LNCAP (cell line): ENCODE results near the gene CRYBG1.

Experiments
- CTCF ChIP-seq: fragments of 450-650 bp; IDR thresholded peaks from 2 replicates; pipeline ENCODE4 v1.5.1; 2017; ENCODE audit warnings: mild to moderate bottlenecking

Gene CRYBG1

GRCh38 chr6:106586815-106587415 lies 226.4 kb downstream of the CRYBG1 start:
- no peak for TF ChIP-seq CTCF

- no peak for TF ChIP-seq CTCF
These were observed 230.8 kb downstream of the CRYBG1 start for GRCh38 chr6:106591111-106591825.

- TF ChIP-seq CTCF: no peak
These were observed 238.9 kb downstream of the CRYBG1 start for GRCh38 chr6:106599440-106599839.

- TF ChIP-seq CTCF: no peak
These were observed 239.8 kb downstream of the CRYBG1 start for GRCh38 chr6:106600329-106600728.

GRCh38 chr6:106608080-106608668 lies 247.7 kb downstream of the CRYBG1 start:
- peak; percentile 50; the same call in 1 of the 2 replicates for TF ChIP-seq CTCF

GRCh38 chr6:106609699-106610098 lies 249.2 kb downstream of the CRYBG1 start:
- TF ChIP-seq CTCF: no peak

- no peak for TF ChIP-seq CTCF
These were observed 250.5 kb downstream of the CRYBG1 start for GRCh38 chr6:106611030-106611429.
